Hypothalamus (tissue), 51 donors: ENCODE measurements around the gene TTI1.

ENCODE experiments used
- DNase-seq, 51 donors: peaks; one replicate each; lab custom pipeline; 2025; lab: John Stamatoyannopoulos, UW

Gene TTI1

DNA sequence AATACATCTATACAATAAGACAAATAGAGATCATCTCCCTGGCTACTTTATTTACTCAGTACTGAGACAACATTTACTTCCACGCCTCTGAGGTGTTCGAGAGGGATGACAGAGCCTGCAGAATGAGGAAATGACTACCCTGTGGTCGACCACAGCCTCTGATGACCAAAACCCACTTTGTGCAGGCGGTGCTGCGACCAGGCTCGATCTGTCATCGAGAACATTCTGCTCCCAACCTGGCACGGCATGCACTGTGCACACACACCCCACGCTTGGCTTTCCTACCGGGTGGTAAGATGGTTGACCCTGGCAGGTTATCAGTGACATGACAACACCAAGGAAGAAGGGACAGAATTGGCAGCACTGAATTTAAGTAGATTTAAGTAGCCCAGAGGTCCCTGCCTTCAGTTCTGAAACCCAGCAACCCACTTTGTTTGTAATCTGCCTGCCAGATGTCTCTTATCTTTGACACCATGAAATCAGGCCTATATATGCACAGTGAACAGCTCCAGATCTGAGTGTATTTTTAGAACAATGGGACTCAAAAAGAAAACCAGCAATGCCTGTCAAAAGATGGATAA lies 42.6 kb downstream of the TTI1 start:
- DNase-seq, result peak in 3 of 51 donors; percentile 8 to 59 (median 17)

- peak in 2 of 51 donors; percentile 9 for DNase-seq
These were observed 43.5 kb downstream of the TTI1 start for GRCh38 chr20:37989601-37990295.

DNA sequence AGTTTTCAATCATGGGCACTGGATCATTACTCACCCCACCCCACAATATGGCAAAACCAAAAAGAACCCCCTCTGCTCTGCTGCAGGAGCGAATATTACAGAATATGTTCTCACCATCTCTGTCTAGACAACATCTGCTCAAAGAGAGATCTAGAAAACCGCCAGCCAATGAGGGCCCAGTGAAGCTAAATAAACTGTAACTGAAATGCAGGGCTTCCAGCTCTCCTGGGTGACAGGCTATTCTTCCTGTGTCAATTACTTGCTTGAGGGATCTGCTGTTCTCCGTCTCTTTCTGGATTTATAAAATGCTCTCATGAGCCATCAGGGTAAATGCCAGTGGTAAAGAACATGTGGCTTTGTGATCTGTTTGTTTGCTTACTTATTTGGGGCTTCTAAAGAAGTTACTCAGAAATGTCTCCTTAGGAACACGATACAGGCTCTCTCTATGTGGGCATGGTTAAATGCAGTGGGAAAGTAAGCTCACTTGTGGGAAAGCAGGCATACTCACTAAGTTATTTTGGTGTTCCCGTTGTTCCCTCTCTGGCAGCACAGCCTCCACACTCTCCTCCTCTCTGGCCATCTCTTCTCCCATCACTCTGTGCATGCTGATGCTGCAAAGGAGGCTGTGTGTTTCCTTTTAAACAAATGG lies 44.8 kb downstream of the TTI1 start:
- DNase-seq, result peak in 1 of 51 donors; percentile 22

GRCh38 chr20:37987602-37988290 lies 45.5 kb downstream of the TTI1 start:
- DNase-seq, result peak in 1 of 51 donors; percentile 9

- peak in 19 of 51 donors; percentile 13 to 71 (median 47) for DNase-seq
These were observed 46.2 kb downstream of the TTI1 start for GRCh38 chr20:37986873-37987601.

- peak in 1 of 51 donors; percentile 44 for DNase-seq
These were observed 47.0 kb downstream of the TTI1 start for GRCh38 chr20:37986044-37986858.

- peak in 21 of 51 donors; percentile 7 to 61 (median 29) for DNase-seq
These were observed 49.1 kb downstream of the TTI1 start for GRCh38 chr20:37984018-37984785.

DNA sequence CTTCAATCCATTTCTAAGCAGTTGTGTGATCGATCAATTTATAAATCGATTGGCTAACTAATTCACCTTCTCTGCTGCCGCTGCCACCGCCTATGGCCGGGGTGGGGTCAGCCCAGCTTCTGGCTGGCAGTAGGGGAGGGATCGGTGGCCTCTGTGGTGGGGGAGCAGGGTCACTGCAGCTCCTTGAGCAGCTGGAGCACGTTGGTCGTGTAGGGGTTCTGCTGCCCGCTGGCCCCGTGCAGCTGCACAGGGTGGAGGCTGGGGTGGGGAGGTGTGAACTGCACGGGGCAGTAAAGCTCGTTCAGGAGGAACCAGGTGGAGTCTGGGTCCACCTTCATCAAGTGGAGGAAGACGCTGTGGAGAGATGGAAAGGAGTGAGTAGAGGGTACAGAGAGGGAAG lies 50.0 kb downstream of the TTI1 start:
- no peak for DNase-seq

DNA sequence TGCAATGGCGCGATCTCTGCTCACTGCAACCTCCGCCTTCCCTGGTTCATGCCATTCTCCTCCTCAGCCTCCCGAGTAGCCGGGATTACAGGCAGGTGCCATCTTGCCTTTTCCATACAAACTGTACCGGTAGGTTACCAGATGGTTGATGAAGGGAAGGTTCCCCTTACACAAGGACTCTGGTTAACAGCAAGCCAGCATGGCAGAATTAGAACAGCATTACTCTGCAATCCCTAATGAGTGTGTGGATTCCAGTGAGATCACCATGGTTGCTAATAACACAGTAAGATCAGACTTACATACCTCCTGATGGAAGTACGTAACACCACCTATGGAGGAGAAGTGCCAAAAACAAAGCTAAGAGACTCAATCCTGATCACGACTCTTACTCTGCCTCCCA lies 51.7 kb downstream of the TTI1 start:
- DNase-seq, result no peak

GRCh38 chr20:37980876-37981275 lies 52.4 kb downstream of the TTI1 start:
- no peak for DNase-seq

DNA sequence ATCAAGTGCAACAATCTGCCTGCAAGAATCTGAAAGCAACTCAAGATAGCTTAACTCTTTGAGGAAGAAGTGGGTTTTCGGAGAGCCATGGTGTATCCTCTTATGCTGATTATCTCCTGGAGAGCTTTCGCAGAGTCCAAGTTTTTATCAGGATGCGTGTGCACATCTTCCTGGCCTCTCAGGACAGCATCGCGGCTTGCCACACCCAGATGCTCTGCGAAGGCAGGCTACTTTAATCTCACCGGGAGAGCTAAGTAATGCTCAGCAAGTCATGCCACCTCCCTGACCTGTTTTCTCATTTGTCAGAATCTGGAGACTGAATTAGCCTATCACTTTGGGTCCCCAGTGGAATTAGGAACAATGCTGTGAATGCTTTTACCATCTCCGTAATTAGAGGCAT lies 52.9 kb downstream of the TTI1 start:
- DNase-seq, result no peak

DNA sequence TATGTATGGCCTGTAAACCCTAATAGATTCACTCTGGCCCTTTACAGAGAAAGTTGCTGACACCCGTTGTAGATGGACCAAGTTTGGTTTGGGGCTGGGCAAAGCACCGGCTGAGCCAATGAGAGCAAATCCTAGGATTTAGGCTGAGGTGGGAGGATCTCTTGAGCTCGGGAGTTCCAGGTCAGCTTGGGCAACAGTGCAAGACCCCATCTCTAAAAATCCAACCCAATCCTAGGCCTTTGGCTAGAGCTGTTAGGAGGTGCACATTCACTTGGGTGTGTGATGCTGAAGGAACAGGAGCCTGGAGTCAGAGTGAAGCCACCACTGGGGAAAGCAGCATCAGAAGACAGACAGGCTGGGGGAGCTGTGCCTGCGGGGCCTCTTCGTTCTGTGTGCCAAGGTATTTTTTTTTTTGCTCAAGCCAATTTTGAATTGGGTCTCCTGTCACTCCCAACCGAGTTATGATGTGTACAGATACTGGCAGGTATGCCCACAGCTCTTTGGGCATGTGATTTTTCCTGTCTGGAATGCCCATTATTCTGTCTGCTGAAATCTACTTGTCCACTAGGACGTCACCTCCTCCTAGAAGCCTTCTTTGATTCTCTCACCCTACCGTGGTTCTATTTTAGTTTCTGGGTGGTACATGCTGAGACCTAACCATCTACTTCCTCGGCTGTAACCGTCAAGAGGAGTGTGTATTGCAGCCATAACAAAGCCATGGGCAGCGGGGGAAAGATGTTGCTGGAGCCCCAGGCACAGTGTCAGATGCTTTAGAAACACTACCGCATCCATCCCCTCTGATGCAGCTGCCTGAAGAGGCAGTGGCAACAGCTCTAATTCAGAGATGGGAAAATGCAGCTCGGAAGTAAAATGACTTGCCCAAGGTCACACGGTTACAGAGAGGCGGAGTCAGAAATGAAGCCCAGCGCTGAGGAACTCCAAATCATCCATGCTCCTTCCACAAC lies 54.0 kb downstream of the TTI1 start:
- no peak for DNase-seq

- no peak for DNase-seq
These were observed 55.5 kb downstream of the TTI1 start for GRCh38 chr20:37977786-37978185.

DNA sequence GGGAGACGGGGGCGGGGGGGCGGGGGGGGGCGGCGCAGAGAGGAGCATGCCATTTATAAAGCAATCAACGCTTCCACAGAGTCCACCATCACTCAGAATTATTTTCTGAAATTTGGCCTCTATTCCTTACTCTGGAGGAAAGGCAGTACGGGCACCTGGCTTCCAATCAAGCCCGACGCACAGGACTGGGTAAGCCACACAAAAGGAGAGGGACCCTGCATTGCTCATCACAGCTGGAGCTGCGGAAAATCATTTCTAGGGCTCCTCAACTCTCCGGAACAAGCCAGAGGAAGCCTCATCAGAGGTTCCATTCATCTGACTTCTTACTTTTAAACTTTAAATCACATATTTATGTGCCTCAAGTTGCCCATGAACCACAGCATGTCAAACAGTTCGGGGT lies 55.9 kb downstream of the TTI1 start:
- DNase-seq, result no peak

- DNase-seq, result no peak
These were observed 56.4 kb downstream of the TTI1 start for GRCh38 chr20:37976887-37977286.

DNA sequence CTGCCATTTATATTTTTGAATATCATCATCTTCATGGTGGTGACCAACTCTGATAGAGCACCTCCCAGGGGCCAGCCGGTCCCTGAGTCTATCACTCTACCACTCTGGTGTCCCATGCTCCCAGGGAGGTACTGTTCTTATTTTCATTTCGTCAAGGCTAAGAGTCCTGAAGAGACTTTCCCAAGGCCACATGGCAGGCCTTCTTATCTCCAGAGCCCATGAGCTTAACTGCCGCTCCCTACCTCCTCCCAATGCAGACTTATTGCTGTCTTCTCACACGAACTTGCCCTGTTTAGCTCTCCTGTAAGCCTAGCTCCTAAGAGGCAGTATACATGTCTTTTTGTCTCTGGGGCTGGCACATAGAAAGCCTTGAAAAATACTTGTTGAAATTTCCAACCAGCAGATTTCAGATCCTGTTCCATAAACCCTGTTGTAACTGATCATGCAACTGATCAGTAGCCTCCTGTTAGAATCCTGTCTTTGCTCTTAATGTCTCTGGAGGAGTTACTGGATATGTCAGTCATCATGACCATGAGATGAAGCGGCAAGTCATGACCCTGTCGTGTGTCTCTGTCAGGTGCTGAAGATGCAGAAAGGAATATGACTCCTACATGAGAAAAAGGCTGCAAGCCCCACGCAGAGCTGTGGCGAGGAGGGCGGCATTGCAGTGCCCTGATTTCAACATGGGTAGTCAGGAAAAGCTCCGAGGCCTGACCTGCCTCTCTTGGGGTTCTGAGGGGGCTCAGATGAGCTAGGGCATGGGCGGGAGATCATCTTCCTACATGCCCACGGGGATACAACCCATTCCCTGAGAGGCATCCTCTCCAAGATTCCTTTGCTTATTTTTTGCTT lies 60.0 kb downstream of the TTI1 start:
- DNase-seq, result no peak
